GM21515 (cell line): ENCODE results near the gene OBP2B.
"Not testable (repeated sequence)": the region's sequence is repeated elsewhere in the genome, so short reads cannot be mapped to it uniquely, and the experiment has no call there.

ENCODE experiments used
- ATAC-seq: cut with Tn5 transposase; IDR thresholded peaks from one replicate; pipeline ENCODE4 v1.9.1; 2021; ENCODE audit not compliant: unreplicated experiment

The OBP2B gene

GRCh38 chr9:133208880-133209300 lies at the start of gene OBP2B:
Gene OBP2B, minus strand, starts transcription at chr9:133209250. Its CDS starts 51 bp downstream, at chr9:133209199.
- not testable (repeated sequence) for ATAC-seq

DNA sequence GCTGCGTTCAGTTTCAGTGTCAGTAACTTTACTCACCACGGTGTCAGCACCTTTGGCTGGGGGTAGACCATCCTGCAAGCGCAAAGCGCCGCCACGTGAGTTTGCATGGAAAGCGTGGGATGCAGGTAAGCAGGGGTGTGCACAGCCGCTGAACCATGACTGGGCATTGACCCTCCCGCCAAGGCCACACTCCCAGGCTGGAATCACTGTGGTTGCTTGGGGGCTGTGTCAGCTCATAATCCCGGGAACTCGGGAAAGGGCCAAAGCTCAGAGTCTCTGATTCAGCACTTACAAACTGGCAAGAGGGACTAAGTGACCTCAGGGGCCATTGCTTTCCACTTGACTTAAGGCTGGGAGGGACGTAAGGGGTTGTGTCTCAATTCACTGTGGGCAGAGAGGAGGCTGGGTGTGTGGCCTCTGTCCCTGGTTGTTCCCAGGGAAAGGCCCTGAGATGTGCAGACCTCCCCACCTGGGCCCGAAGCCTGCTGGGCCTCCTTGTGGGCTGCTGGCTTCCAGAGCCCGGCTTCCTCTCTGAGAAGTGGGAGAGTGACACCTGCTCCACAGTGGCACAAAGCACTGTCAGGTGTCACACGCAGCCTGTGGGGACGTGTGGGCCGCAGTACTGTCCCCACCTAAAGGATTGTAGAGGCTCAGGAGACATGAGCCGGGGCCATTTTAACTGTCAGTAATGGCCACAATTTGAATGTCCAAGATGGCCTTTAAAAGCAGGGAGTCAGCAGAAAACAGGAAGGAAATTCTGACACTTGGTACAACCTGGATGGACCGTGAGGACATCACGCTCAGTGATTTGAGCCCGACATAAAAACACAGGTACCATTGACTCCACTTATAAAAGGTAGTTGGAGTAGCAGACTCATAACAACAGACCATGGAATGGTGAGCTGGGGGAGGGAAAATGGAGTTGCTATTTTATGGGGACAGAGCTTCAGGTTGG lies 49.3 kb upstream of the OBP2B start:
- no peak for ATAC-seq

- no peak for ATAC-seq
Observed at GRCh38 chr9:133257465-133257956, 48.5 kb upstream of the OBP2B start.

GRCh38 chr9:133256686-133257091 lies 47.6 kb upstream of the OBP2B start:
- no peak for ATAC-seq

GRCh38 chr9:133256136-133256461 lies 47.0 kb upstream of the OBP2B start:
- no peak for ATAC-seq

GRCh38 chr9:133255371-133256135 lies 46.5 kb upstream of the OBP2B start:
- no peak for ATAC-seq

DNA sequence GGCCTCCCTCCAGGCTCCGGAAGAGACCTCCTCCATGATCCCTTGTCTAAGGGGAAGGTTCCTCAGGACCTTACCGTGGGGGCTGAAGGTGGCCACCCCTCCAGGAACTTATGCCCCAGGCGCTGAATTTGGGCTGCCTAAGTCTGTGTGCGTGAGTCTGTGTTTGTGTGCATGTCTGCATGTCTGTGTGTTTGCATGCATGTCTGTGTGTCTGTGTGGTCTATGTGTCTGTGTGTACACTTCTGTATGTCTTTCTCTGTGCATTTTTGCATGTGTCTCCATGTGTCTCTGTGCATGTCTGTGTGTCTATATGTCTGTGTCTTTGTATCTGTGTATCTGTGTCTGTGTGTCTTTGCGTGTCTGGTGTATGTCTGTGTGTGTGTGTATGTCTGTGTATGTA lies 45.4 kb upstream of the OBP2B start:
- no peak for ATAC-seq

DNA sequence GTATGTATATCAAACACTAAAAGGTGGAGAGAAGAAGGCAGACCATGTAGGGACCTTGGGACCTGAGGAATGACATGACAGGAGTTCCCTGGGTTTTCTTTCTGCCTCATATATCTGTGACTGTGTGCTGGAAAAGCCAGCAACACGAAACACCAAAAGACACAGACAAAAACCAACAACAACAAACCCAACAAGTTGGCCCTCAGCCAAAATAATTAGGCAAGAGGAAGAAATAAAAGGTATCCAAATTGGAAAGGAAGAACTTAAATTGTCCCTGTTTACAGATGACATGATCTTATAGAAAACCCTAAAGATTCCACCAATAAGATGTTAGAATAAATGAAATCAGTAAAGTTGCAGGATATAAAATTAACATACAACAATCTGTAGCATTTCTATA lies 44.2 kb upstream of the OBP2B start:
- ATAC-seq = no peak

GRCh38 chr9:133252301-133253020 lies 43.4 kb upstream of the OBP2B start:
- ATAC-seq = no peak

DNA sequence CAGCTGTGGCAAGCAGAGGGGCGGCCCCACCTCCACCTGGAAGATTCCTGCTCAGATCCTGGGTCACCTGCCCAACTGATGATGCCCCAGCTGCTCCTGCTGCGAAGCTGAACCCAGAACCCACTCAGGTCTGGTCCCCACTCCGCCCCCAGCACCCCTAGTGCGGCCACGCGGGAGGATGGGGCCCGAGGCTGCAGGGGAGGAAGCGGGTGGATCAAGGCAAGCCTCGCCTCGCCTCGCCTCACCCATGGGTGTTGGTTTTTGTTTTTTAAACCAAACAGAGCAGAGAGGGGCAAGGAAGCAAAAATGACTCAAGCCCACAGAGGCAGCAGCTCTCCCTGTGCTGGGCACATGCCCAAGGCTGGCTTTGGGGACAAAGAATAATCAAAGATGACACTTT lies 42.7 kb upstream of the OBP2B start:
- ATAC-seq = no peak

DNA sequence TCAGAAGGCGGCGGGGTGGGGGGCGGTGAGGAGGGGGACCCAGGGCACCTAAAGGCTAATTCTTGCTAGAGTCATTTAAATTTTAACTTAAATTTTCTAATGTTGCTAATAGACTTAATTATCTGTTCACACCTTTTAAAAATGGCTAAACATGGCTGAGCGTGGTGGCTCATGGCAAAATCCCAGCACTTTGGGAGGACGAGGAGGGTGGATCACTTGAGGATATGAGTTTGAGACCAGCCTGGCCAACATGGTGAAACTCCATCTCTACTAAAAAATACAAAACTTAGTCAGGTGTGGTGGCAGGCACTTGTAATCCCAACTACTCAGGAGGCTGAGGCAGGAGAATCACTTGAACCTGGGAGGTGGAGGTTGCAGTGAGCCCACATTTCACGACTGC lies 42.2 kb upstream of the OBP2B start:
- not testable (repeated sequence) for ATAC-seq

- ATAC-seq = no peak
Observed at GRCh38 chr9:133250741-133251170, 41.7 kb upstream of the OBP2B start.

DNA sequence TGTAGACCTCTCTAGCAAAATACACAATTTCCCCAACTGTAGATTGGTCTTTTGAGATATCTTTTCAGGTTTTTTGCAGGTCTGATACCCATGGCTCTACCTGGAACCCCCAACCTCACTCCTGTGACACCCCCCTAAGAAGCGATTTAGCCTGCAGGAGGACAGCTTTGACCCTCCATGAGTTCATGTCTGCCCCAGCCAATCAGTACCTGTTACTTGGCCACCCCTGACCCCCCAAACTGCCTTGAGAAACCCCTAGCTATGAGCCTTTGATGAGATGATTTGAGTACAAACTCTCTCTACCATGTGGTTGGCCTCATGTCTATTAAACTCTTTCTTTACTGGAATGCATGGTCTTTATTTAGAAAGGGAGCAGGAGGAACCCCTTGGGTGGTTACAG lies 40.3 kb upstream of the OBP2B start:
- no peak for ATAC-seq

DNA sequence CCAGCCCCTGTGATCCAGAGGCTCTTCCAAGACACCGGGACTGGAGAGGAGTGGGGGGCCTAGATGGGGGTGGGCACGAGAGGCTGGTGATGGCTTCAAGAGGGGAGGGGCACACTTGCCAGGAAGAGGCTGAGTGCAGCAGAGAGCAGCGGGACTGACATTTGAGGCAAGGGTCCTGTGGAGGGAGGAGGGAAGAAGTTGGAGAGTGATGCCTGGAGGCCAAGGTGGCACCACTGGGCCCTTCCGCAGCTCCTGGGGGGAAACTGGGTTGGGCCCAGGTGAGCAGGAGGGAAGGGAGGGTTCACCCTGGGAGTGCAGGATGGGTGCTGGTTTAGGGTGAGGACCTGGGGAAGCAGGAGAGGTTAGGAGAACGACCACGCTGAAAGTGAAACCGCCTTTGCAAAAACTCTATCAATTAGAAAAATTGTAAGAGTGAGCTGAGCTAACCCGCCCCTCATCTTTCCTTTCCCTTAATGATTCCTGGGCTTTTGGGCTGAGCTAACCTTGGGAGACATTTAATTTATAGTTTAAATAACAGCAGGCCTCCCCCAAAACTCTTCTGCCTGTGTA lies 39.8 kb upstream of the OBP2B start:
- ATAC-seq = no peak

DNA sequence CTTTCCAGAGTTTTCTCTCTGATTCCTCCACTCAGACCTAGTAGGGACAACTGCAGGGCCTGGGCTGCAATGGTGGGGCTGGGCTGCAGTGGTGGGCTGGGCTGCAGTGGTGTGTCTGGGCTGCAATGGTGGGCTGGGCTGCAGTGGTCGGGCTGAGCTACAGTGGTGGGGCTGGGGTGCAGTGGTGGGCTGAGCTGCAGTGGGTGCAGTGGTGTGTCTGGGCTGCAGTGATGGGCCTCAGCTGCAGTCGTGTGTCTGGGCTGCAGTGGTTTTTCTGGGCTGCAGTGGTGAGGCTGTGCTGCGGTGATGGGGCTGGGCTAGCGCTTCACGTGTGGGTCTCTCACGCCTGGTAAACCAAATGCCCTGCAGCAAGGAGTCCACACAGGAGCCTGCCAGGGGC lies 38.6 kb upstream of the OBP2B start:
- no peak for ATAC-seq

- ATAC-seq = no peak
Observed at GRCh38 chr9:133246991-133247390, 37.9 kb upstream of the OBP2B start.

- ATAC-seq = no peak
Observed at GRCh38 chr9:133246562-133246961, 37.5 kb upstream of the OBP2B start.

- ATAC-seq = no peak
Observed at GRCh38 chr9:133242991-133243390, 33.9 kb upstream of the OBP2B start.

DNA sequence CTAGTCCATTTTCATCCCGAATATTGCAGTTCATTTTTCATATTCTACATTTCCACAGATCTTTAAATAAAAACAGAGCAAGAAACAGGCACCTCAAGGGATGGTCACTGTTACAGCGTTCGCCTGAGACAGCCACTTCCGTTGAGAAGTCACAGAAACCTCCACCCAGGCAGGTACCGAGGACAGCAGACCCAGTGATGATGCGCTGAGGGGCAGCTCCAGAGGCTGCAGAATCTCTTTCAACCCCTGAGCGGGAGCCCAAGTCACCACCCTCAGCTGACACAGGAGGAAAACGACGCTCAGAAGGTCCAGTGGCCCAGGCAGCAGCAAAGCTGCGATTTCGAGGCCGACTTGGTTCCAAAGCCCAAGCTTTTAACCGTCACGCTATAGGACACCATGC lies 33.2 kb upstream of the OBP2B start:
- ATAC-seq = no peak

DNA sequence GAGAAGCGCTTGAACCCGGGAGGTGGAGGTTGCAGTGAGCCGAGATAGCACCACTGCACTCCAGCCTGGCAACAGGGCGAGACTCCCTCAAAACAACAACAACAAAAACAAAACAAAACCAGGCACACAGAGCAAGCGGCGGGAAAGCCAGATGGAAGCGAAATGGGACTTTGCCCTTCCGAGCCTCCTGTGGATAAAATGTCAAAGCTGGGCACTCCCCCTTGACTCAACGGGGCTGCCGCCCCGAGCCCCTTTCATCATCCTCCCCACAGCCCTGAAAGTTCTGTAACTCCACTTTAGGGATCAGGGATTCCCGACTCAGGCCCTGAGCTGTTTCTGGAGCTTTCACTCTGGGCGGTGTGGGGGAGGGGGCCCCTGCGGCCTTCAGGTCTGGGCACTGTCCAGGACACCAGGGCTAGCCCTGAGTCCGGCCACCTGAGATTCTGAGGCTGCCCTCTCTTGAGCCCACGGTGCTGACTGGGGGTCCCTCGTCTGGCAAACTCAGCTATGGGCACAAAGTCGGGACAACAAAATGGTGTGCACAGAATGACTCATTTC lies 30.6 kb upstream of the OBP2B start:
- ATAC-seq = no peak
